Omental fat pad (tissue), 4 donors: Measurements from ENCODE around the gene LELP1. TPM values are rescaled to one million over a fixed set of nuclear protein-coding genes. Genes with fewer than 3 reads are reported as not detected.

Experiments
- ATAC-seq: fragments of 150-250 bp; one replicate; pipeline ENCODE4 v1.9.1; 2016; ENCODE audit warnings: mild to moderate bottlenecking, moderate library complexity; ENCODE audit not compliant: low FRiP score
- DNase-seq: peaks from one replicate; pipeline ENCODE4 v3.0.0-alpha.2; 2019; ENCODE audit warnings: low spot score
- total RNA-seq, 4 donors: library from RNA; depleted of rRNA; stranded (reverse); fragments of >200 nt; gene quantifications; one replicate each; pipeline ENCODE4 v1.1.0, GENCODE V29; 2016
- TF ChIP-seq, protein P1 (sequence below), 3 donors: fragments of 450-650 bp; IDR thresholded peaks; one replicate each; pipeline ENCODE4 v1.5.1; 2016 to 2017; ENCODE audit warnings: antibody characterized with exemption in 3 of 3, mild to moderate bottlenecking in 3 of 3, moderate library complexity in 2 of 3

LELP1 gene
- total RNA-seq, 4 donors from 2014 or later, result not detected

DNA sequence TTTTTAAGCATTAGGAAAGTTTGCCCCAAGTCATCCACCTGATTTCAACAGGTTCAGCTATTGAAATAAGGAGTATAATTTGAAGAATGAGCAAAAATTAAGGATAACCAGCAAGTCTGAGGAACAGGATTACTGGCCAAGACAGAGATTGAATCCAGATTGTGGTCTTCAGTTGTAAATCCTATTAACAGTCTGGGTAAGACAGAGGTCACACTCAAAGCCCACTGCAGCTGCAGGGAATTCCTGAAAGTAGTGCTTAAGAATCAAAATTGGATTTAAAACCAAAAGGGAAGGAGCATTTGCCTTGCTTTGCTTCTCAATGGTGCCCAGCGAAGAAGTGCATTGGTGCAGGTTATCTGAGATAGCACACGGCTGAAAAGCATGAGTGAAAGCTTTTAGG is 49.8 kb downstream of the LELP1 start:
- TF ChIP-seq, protein P1, sequence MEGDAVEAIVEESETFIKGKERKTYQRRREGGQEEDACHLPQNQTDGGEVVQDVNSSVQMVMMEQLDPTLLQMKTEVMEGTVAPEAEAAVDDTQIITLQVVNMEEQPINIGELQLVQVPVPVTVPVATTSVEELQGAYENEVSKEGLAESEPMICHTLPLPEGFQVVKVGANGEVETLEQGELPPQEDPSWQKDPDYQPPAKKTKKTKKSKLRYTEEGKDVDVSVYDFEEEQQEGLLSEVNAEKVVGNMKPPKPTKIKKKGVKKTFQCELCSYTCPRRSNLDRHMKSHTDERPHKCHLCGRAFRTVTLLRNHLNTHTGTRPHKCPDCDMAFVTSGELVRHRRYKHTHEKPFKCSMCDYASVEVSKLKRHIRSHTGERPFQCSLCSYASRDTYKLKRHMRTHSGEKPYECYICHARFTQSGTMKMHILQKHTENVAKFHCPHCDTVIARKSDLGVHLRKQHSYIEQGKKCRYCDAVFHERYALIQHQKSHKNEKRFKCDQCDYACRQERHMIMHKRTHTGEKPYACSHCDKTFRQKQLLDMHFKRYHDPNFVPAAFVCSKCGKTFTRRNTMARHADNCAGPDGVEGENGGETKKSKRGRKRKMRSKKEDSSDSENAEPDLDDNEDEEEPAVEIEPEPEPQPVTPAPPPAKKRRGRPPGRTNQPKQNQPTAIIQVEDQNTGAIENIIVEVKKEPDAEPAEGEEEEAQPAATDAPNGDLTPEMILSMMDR (IDR thresholded peaks at IDR 0.05), result no peak
- DNase-seq (no peak), ATAC-seq (no peak)

DNA sequence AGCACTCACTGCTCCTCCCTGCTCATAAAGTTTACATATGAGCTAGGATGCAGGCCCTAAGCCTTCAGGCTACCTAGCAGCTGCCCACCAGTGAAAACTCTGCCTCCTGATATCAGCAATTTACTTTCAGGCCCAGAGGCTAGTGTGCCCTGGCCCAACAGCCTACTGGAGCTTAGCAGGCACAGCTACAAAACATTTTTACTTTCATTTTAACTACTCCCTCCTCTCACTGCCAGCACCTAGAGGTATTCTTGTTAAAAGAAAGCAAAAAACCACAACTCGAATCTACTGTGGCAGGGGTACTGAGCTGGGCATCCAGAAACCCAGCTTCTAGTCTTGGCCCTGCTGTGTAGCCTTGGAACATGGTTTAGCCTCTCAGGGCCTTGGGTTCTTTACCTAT is 50.5 kb downstream of the LELP1 start:
- ATAC-seq (no peak), DNase-seq (no peak)
- TF ChIP-seq, protein P1 (IDR thresholded peaks at IDR 0.05), result no peak

Other genes starting within 250 kb of the LELP1 start
- not detected for gene SPRR4, start 232.8 kb upstream of the LELP1 start, total RNA-seq
- gene SPRR1A, start 219.3 kb upstream of the LELP1 start, total RNA-seq, result not detected
- gene SPRR3, start 201.7 kb upstream of the LELP1 start, total RNA-seq, result not detected
- gene SPRR1B, start 172.2 kb upstream of the LELP1 start, total RNA-seq, result not detected
- gene SPRR2D, start 162.3 kb upstream of the LELP1 start, total RNA-seq, result not detected
- gene SPRR2A, start 145.9 kb upstream of the LELP1 start, total RNA-seq, result not detected
- gene SPRR2B, start 131.8 kb upstream of the LELP1 start, total RNA-seq, result not detected
- not detected for gene SPRR2E, start 108.9 kb upstream of the LELP1 start, total RNA-seq
- not detected for gene SPRR2F, start 89.9 kb upstream of the LELP1 start, total RNA-seq
- not detected for gene SPRR2G, start 52.5 kb upstream of the LELP1 start, total RNA-seq
- 1 to 10 TPM in 2 of 4 donors, not detected in 2; 2.0 to 5.4 TPM for gene PRR9, start 14.2 kb downstream of the LELP1 start, total RNA-seq
- not detected for gene LORICRIN, start 56.3 kb downstream of the LELP1 start, total RNA-seq
- not detected for gene PGLYRP3, start 109.5 kb downstream of the LELP1 start, total RNA-seq
- gene PGLYRP4, start 145.4 kb downstream of the LELP1 start, total RNA-seq, result not detected
- 1,000 to 10,000 TPM in 1 of 4 donors, 100 to 1,000 TPM in 3; 436 to 2,200 (median 573) TPM for gene S100A9, start 154.4 kb downstream of the LELP1 start, total RNA-seq
- gene S100A12, start 172.2 kb downstream of the LELP1 start, total RNA-seq, result 10 to 100 TPM in 2 of 4 donors, 1 to 10 TPM in 2; 4.2 to 59.0 (median 9.6) TPM
- gene S100A8, start 187.6 kb downstream of the LELP1 start, total RNA-seq, result 100 to 1,000 TPM in 1 of 4 donors, 10 to 100 TPM in 3; 50.4 to 402 (median 59.6) TPM
- gene S100A7A, start 213.1 kb downstream of the LELP1 start, total RNA-seq, result not detected